Endodermal cell (in vitro differentiated cells): ENCODE measurements around the gene COL20A1. TPM values are rescaled to one million over a fixed set of nuclear protein-coding genes. Genes with fewer than 3 reads are reported as not detected.
"Not testable (repeated sequence)": the region's sequence is repeated elsewhere in the genome, so short reads cannot be mapped to it uniquely, and the experiment has no call there.

Experiments used
- DNase-seq: peaks from one replicate; pipeline ENCODE4 v3.0.0-alpha.2; 2017
- H3K27ac ChIP-seq: 2 replicates; pipeline ENCODE4 v1.5.1; 2013; ENCODE audit warnings: mild to moderate bottlenecking, low read depth, low read length, moderate library complexity
- H3K27me3 ChIP-seq: 2 replicates; pipeline ENCODE4 v1.6.1; 2013; ENCODE audit warnings: mild to moderate bottlenecking, low read length, moderate library complexity; ENCODE audit not compliant: insufficient read depth, control insufficient read depth, poor library complexity, severe bottlenecking
- H3K36me3 ChIP-seq: 2 replicates; pipeline ENCODE4 v1.7.0; 2013; ENCODE audit warnings: mild to moderate bottlenecking, low read length, moderate library complexity; ENCODE audit not compliant: control insufficient read depth, insufficient read depth
- H3K4me1 ChIP-seq: one replicate; pipeline ENCODE4 v1.7.0; 2013; ENCODE audit warnings: low read length; ENCODE audit not compliant: control insufficient read depth, insufficient read depth
- H3K4me3 ChIP-seq: 2 replicates; pipeline ENCODE4 v1.5.1; 2013; ENCODE audit warnings: mild to moderate bottlenecking, low read length, moderate library complexity
- H3K9ac ChIP-seq: 2 replicates; pipeline ENCODE4 v1.6.1; 2013; ENCODE audit warnings: mild to moderate bottlenecking, low read length, moderate library complexity; ENCODE audit not compliant: poor library complexity, severe bottlenecking; ENCODE audit errors: extremely low read depth
- H3K9me3 ChIP-seq: 2 replicates; pipeline ENCODE4 v1.6.1; 2013; ENCODE audit warnings: mild to moderate bottlenecking, low read length, moderate library complexity; ENCODE audit not compliant: control insufficient read depth
- H3K27ac Mint-ChIP-seq: 2 replicates; pipeline ENCODE4 v1.8.0; 2020; ENCODE audit warnings: mixed read lengths
- H3K27me3 Mint-ChIP-seq: 2 replicates; pipeline ENCODE4 v1.8.0; 2021; ENCODE audit warnings: mild to moderate bottlenecking, mixed read lengths; ENCODE audit not compliant: insufficient read depth
- H3K36me3 Mint-ChIP-seq: 2 replicates; pipeline ENCODE4 v1.8.0; 2020; ENCODE audit warnings: low read depth, mixed read lengths
- H3K4me1 Mint-ChIP-seq: 2 replicates; pipeline ENCODE4 v1.8.0; 2020; ENCODE audit warnings: mixed read lengths
- H3K4me3 Mint-ChIP-seq: 2 replicates; pipeline ENCODE4 v1.8.0; 2020; ENCODE audit warnings: mild to moderate bottlenecking, moderate library complexity, mixed read lengths
- H3K9me3 Mint-ChIP-seq: 2 replicates; pipeline ENCODE4 v1.8.0; 2020; ENCODE audit warnings: mild to moderate bottlenecking, mixed read lengths
- CTCF ChIP-seq: fragments of 200-600 bp; sonication (generic); conservative IDR thresholded peaks from 2 replicates; pipeline ENCODE4 v1.5.0; 2021; ENCODE audit warnings: antibody characterized with exemption, mild to moderate bottlenecking
- WGBS, 2 experiments: methylation state at CpG; one replicate each; pipeline versions ENCODE4 v1.1.5 to v1.1.7; 2013; ENCODE audit warnings: missing lambda C conversion rate in 2 of 2, mixed read lengths in 1 of 2; ENCODE audit not compliant: insufficient coverage in 1 of 2, insufficient read length in 1 of 2; 5-methylcytosine and 5-hydroxymethylcytosine counted together
- total RNA-seq, 2 donors: library from RNA; stranded (reverse); fragmentation: NEBNext Ultra II Directional in 1 of 2; extraction: Animal tissue kit (Norgen Biotek cat#: 25700) in 1 of 2; gene quantifications; 2 replicates in 1 of 2; 3 replicates in 1 of 2; pipeline ENCODE4 v1.2.1, GENCODE V29; 2021

The COL20A1 gene
- total RNA-seq, 2 donors from 2014 or later = 0.44 TPM; not detected in 1

DNA sequence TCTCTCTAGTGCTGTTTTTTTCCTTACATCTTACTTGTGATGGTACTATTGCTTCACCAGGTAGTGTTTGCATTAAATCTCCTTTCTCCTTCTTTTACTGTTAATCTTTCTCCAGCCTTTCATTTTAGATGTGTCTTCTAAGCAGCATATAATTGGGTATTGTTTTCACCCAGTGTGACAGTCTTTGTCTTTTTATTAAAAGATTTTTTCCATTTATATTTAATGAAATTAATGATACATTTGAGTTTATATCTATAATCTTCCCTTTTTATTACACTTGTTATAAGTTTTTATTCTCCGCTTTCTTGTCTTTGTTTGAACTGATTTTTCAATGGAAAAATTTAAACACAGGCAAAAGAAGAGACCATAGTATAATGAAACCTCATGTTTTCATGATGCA, 8.7 kb downstream of the COL20A1 start:
- DNase-seq = no peak
- H3K27ac ChIP-seq = no peak overlapping the region
- H3K4me1 Mint-ChIP-seq = no peaks in the 10 kb centered on the region
- H3K9me3 ChIP-seq = no peaks in the 10 kb centered on the region
- no peak overlapping the region for H3K27ac Mint-ChIP-seq
- no peaks in the 10 kb centered on the region for H3K4me1 ChIP-seq
- 100% methylated on average over 1 of the region's 1 CpG; no CpG with 5 or more reads in 1 of the 2 experiments for WGBS, 2 experiments
- no peak overlapping the region for H3K4me3 ChIP-seq
- no peaks in the 10 kb centered on the region for H3K36me3 Mint-ChIP-seq
- no peak for TF ChIP-seq CTCF
- H3K27me3 ChIP-seq = no peaks in the 10 kb centered on the region
- no peaks in the 10 kb centered on the region for H3K9me3 Mint-ChIP-seq
- H3K4me3 Mint-ChIP-seq = no peak overlapping the region
- H3K27me3 Mint-ChIP-seq = peaks cover 8% of the 10 kb centered on the region
- H3K9ac ChIP-seq = no peak overlapping the region
- H3K36me3 ChIP-seq = no peaks in the 10 kb centered on the region

- Histone ChIP-seq H3K9me3 (no peaks in the 10 kb centered on the region), H3K27me3 (no peaks in the 10 kb centered on the region), H3K4me1 (no peaks in the 10 kb centered on the region), H3K27ac (no peak overlapping the region), H3K36me3 (no peaks in the 10 kb centered on the region), H3K4me3 (no peak overlapping the region), H3K9ac (no peak overlapping the region)
- Mint-ChIP-seq H3K36me3 (no peaks in the 10 kb centered on the region), H3K4me1 (no peaks in the 10 kb centered on the region), H3K27ac (no peak overlapping the region), H3K9me3 (no peaks in the 10 kb centered on the region), H3K4me3 (no peak overlapping the region), H3K27me3 (peaks cover 8% of the 10 kb centered on the region)
- no peak for TF ChIP-seq CTCF
- WGBS, 2 experiments = 67 to 84% methylated on average over 1 to 4 of the region's 5 CpGs
- no peak for DNase-seq
These were observed 10.2 kb downstream of the COL20A1 start for GRCh38 chr20:63303095-63303666.

GRCh38 chr20:63305393-63305792, 12.4 kb downstream of the COL20A1 start:
- H3K9me3 ChIP-seq = no peaks in the 10 kb centered on the region
- WGBS, 2 experiments = 80 to 83% methylated on average over 1 to 8 of the region's 8 CpGs
- Mint-ChIP-seq H3K4me3 (no peak overlapping the region), H3K36me3 (no peaks in the 10 kb centered on the region), H3K9me3 (no peaks in the 10 kb centered on the region), H3K27me3 (peaks cover 8% of the 10 kb centered on the region), H3K27ac (no peak overlapping the region), H3K4me1 (no peaks in the 10 kb centered on the region)
- no peak for DNase-seq
- no peak overlapping the region for H3K9ac ChIP-seq
- H3K4me1 ChIP-seq = no peaks in the 10 kb centered on the region
- no peak for TF ChIP-seq CTCF
- no peak overlapping the region for H3K4me3 ChIP-seq
- H3K36me3 ChIP-seq = no peaks in the 10 kb centered on the region
- no peaks in the 10 kb centered on the region for H3K27me3 ChIP-seq
- H3K27ac ChIP-seq = no peak overlapping the region

DNA sequence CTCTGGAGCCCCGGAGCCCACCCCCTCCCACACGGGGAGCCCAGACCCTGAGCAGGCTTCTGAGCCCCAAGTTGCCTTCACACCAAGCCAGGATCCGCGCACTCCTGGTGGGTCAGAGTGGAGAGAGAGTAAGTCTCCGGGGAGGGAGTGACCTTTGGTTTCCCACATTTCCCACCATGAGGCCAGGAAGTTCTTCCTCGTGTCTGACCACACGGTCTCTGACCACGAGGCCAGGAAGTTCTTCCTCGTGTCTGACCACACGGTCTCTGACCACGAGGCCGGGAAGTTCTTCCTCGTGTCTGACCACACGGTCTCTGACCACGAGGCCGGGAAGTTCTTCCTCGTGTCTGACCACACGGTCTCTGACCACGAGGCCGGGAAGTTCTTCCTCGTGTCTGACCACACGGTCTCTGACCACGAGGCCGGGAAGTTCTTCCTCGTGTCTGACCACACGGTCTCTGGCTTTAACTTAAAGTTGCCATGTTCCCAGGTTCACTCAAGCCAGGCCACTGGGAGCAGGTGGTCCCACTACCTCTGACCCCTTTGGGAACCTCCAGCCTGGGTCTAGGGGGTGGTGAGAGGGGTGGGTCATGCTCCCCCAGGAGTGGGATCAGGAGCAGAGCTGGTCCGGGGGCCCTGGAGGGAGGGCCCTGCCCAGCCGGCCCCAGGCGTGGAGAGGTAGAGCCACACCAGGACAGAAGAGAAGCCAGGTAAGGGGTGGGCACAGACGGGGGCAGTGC, 13.1 kb downstream of the COL20A1 start:
- not testable (repeated sequence) for H3K27me3 ChIP-seq, H3K27ac ChIP-seq, DNase-seq, H3K27ac Mint-ChIP-seq, H3K4me3 ChIP-seq, H3K36me3 Mint-ChIP-seq, H3K9ac ChIP-seq, H3K4me3 Mint-ChIP-seq, H3K9me3 ChIP-seq, H3K36me3 ChIP-seq, H3K9me3 Mint-ChIP-seq, H3K27me3 Mint-ChIP-seq, H3K4me1 ChIP-seq, H3K4me1 Mint-ChIP-seq
- 90% methylated on average over 19 of the region's 30 CpGs; no CpG with 5 or more reads in 1 of the 2 experiments for WGBS, 2 experiments
